ENCODE measurements around the gene LRRIQ4. TPM values are rescaled to one million over a fixed set of nuclear protein-coding genes. Genes with fewer than 3 reads are reported as not detected.
A peak's percentile ranks its signal among the peaks of the same experiment; 100 is the strongest.

Gene LRRIQ4
- polyA plus RNA-seq, 3 donors: not detected

DNA sequence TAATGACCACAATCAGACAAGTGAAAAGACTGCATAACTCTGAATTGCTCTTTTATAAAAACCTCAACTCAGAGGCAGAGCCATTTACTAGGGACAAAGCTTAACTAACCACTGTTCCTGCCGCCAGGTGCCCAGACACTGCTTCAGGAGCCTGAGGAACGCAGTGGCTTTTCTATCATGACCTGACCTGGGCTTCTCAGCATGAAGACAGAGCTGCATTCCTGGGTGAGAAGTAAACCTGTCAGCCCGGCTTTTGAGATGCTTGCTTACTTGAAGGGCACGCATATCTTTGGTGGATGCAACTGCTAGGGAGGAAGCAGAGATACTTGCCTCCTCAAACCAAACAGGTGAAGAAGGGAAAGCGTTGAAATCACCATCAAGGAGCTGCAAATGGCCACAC lies 49.2 kb downstream of the LRRIQ4 start:
- no peak overlapping the region for H2AFZ ChIP-seq (ENCODE audit: insufficient read depth, low read depth, low read length, poor library complexity, severe bottlenecking)
- H3K4me2 ChIP-seq (replicated peaks; ENCODE audit: extremely low read depth, low read length, poor library complexity, severe bottlenecking): no peak overlapping the region
- no peak overlapping the region for H3K4me3 ChIP-seq (replicated peaks in 1 of 3; ENCODE audit: low read depth in 2 of 3, low read length in 3 of 3)
- Mint-ChIP-seq H3K4me3 (no peak overlapping the region), H3K27me3 (ENCODE audit: low read depth in 3 of 3) (peaks cover 3 to 14% (median 3%) of the 10 kb centered on the region in 3 donors), H3K4me1 (peaks cover 13% of the 10 kb centered on the region), H3K9me3 (no peaks in the 10 kb centered on the region), H3K36me3 (no peaks in the 10 kb centered on the region), H3K27ac (no peak overlapping the region)
- intact Hi-C loops (cut with micrococcal nuclease): loop anchor here (10.0 kb wide), 7 partner anchors 63 to 193 kb away; partner anchors contain the start of genes ACTRT3 (in 1 of the 2), SEC62 (in 1 of the 2) and TERC (in 1 of the 2)
- TF ChIP-seq, protein P1, sequence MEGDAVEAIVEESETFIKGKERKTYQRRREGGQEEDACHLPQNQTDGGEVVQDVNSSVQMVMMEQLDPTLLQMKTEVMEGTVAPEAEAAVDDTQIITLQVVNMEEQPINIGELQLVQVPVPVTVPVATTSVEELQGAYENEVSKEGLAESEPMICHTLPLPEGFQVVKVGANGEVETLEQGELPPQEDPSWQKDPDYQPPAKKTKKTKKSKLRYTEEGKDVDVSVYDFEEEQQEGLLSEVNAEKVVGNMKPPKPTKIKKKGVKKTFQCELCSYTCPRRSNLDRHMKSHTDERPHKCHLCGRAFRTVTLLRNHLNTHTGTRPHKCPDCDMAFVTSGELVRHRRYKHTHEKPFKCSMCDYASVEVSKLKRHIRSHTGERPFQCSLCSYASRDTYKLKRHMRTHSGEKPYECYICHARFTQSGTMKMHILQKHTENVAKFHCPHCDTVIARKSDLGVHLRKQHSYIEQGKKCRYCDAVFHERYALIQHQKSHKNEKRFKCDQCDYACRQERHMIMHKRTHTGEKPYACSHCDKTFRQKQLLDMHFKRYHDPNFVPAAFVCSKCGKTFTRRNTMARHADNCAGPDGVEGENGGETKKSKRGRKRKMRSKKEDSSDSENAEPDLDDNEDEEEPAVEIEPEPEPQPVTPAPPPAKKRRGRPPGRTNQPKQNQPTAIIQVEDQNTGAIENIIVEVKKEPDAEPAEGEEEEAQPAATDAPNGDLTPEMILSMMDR (IDR thresholded peaks at IDR 0.05): no peak
- H3K27ac ChIP-seq (ENCODE audit: low read depth in 1 of 2, low read length in 2 of 2): no peak overlapping the region
- H3K79me2 ChIP-seq (ENCODE audit: insufficient read depth, low read length): no peaks in the 10 kb centered on the region
- H3K9ac ChIP-seq (ENCODE audit: insufficient read depth, low read length, poor library complexity, severe bottlenecking): no peak overlapping the region
- H3K9me3 ChIP-seq (replicated peaks in 1 of 2; ENCODE audit: control insufficient read depth in 1 of 2, insufficient read depth in 1 of 2, low read length in 2 of 2): no peaks in the 10 kb centered on the region
- H4K20me1 ChIP-seq (ENCODE audit: insufficient read depth, low read length): no peaks in the 10 kb centered on the region
- H3K36me3 ChIP-seq (replicated peaks in 1 of 2; ENCODE audit: control insufficient read depth in 1 of 2, insufficient read depth in 2 of 2, low read length in 2 of 2): no peaks in the 10 kb centered on the region
- peaks cover 10 to 13% of the 10 kb centered on the region in 2 donors for H3K4me1 ChIP-seq (ENCODE audit: control insufficient read depth in 1 of 2, insufficient read depth in 2 of 2, low read length in 2 of 2)
- WGBS (ENCODE audit: insufficient coverage): 100% methylated on average over 2 of the region's 5 CpGs
- DNase-seq: no peak
- no peaks in the 10 kb centered on the region for H3K27me3 ChIP-seq (ENCODE audit: control insufficient read depth in 2 of 2, insufficient read depth in 2 of 2, low read length in 2 of 2)

DNA sequence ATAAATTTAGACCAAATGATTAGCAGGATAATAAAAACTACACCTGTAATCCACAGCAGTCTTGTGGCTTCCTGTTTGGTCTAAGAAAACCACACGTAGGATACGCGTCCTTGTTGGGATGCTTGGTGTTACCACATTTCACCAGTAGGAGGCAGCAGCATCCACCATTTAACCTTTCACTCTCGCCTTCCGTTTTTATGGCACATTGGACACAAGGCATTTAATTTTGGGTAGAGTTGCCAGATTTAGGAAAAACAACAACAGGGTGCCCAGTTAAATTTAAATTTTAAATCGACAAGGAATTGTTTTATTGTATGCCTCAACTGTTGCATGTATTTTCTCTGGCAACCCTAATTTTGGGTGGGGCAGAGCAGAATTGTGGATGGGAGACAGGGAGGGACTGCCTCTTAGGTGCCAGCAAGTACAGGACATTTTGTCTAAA lies 50.8 kb downstream of the LRRIQ4 start:
- no peaks in the 10 kb centered on the region for H3K79me2 ChIP-seq (ENCODE audit: insufficient read depth, low read length)
- no peaks in the 10 kb centered on the region for H3K27me3 ChIP-seq (ENCODE audit: control insufficient read depth in 2 of 2, insufficient read depth in 2 of 2, low read length in 2 of 2)
- H3K9ac ChIP-seq (ENCODE audit: insufficient read depth, low read length, poor library complexity, severe bottlenecking): no peak overlapping the region
- H2AFZ ChIP-seq (ENCODE audit: insufficient read depth, low read depth, low read length, poor library complexity, severe bottlenecking): no peak overlapping the region
- no peak overlapping the region for H3K4me3 Mint-ChIP-seq
- no peaks in the 10 kb centered on the region for H3K9me3 Mint-ChIP-seq
- H3K4me2 ChIP-seq (replicated peaks; ENCODE audit: extremely low read depth, low read length, poor library complexity, severe bottlenecking): no peak overlapping the region
- TF ChIP-seq, protein P1 (IDR thresholded peaks at IDR 0.05): peak; percentile 94
- DNase-seq: peak; percentile 72 to 80 (median 80)
- no peaks in the 10 kb centered on the region for H3K36me3 ChIP-seq (replicated peaks in 1 of 2; ENCODE audit: control insufficient read depth in 1 of 2, insufficient read depth in 2 of 2, low read length in 2 of 2)
- peaks cover 10 to 13% of the 10 kb centered on the region in 2 donors for H3K4me1 ChIP-seq (ENCODE audit: control insufficient read depth in 1 of 2, insufficient read depth in 2 of 2, low read length in 2 of 2)
- no peak overlapping the region for H3K27ac Mint-ChIP-seq
- H4K20me1 ChIP-seq (ENCODE audit: insufficient read depth, low read length): no peaks in the 10 kb centered on the region
- no peaks in the 10 kb centered on the region for H3K9me3 ChIP-seq (replicated peaks in 1 of 2; ENCODE audit: control insufficient read depth in 1 of 2, insufficient read depth in 1 of 2, low read length in 2 of 2)
- H3K36me3 Mint-ChIP-seq: no peaks in the 10 kb centered on the region
- H3K4me3 ChIP-seq (replicated peaks in 1 of 3; ENCODE audit: low read depth in 2 of 3, low read length in 3 of 3): no peak overlapping the region
- WGBS (ENCODE audit: insufficient coverage): 0% methylated on average over 1 of the region's 6 CpGs
- H3K27me3 Mint-ChIP-seq (ENCODE audit: low read depth in 3 of 3): peaks cover 3 to 14% (median 3%) of the 10 kb centered on the region in 3 donors
- intact Hi-C loops (cut with micrococcal nuclease): loop anchor here (10.0 kb wide), 7 partner anchors 61 to 191 kb away; partner anchors contain the start of genes ACTRT3 (in 1 of the 2), SEC62 (in 1 of the 2) and TERC (in 1 of the 2)
- no peak overlapping the region for H3K27ac ChIP-seq (ENCODE audit: low read depth in 1 of 2, low read length in 2 of 2)
- peaks cover 18% of the 10 kb centered on the region for H3K4me1 Mint-ChIP-seq

Data from CD14-positive monocyte (primary cell).